Fibroblast of skin of right biceps (primary cell): ENCODE data around the gene DGKB.

ENCODE experiments used
- DNase-seq: peaks from one replicate; pipeline ENCODE4 v3.0.0-alpha.2; 2013

The DGKB gene

GRCh38 chr7:14858866-14859265 is 43.7 kb downstream of the DGKB start:
- no peak for DNase-seq

- DNase-seq, result no peak
Measured at GRCh38 chr7:14858410-14858809, 44.1 kb downstream of the DGKB start.

GRCh38 chr7:14855033-14855794 is 47.3 kb downstream of the DGKB start:
- no peak for DNase-seq

GRCh38 chr7:14854471-14854870 is 48.1 kb downstream of the DGKB start:
- DNase-seq, result no peak

GRCh38 chr7:14851610-14852009 is 50.9 kb downstream of the DGKB start:
- DNase-seq, result peak; percentile 32

- DNase-seq, result peak; percentile 25
Measured at GRCh38 chr7:14850039-14850438, 52.5 kb downstream of the DGKB start.

GRCh38 chr7:14846405-14846804 is 56.1 kb downstream of the DGKB start:
- no peak for DNase-seq

GRCh38 chr7:14843755-14844154 is 58.8 kb downstream of the DGKB start:
- no peak for DNase-seq

GRCh38 chr7:14842523-14842922 is 60.0 kb downstream of the DGKB start:
- no peak for DNase-seq

GRCh38 chr7:14841869-14842268 is 60.7 kb downstream of the DGKB start:
- DNase-seq, result peak; percentile 54

- no peak for DNase-seq
Measured at GRCh38 chr7:14841086-14841485, 61.5 kb downstream of the DGKB start.

GRCh38 chr7:14839307-14839706 is 63.2 kb downstream of the DGKB start:
- DNase-seq, result no peak

GRCh38 chr7:14837216-14837615 is 65.3 kb downstream of the DGKB start:
- peak; percentile 17 for DNase-seq

- peak; percentile 81 for DNase-seq
Measured at GRCh38 chr7:14836571-14837189, 65.9 kb downstream of the DGKB start.

- no peak for DNase-seq
Measured at GRCh38 chr7:14836006-14836405, 66.5 kb downstream of the DGKB start.

GRCh38 chr7:14835384-14835783 is 67.2 kb downstream of the DGKB start:
- DNase-seq, result no peak

- peak; percentile 75 for DNase-seq
Measured at GRCh38 chr7:14834883-14835282, 67.7 kb downstream of the DGKB start.

GRCh38 chr7:14834456-14834855 is 68.1 kb downstream of the DGKB start:
- DNase-seq, result peak; percentile 65

- peak; percentile 52 for DNase-seq
Measured at GRCh38 chr7:14833707-14834106, 68.8 kb downstream of the DGKB start.

GRCh38 chr7:14828053-14828452 is 74.5 kb downstream of the DGKB start:
- DNase-seq, result no peak

- DNase-seq, result no peak
Measured at GRCh38 chr7:14826426-14826825, 76.1 kb downstream of the DGKB start.

GRCh38 chr7:14825912-14826311 is 76.6 kb downstream of the DGKB start:
- DNase-seq, result no peak

- DNase-seq, result no peak
Measured at GRCh38 chr7:14822481-14822854, 80.1 kb downstream of the DGKB start.

- peak; percentile 79 for DNase-seq
Measured at GRCh38 chr7:14821757-14822480, 80.6 kb downstream of the DGKB start.
